Measurements from ENCODE around the gene SETD1A. TPM values are rescaled to one million over a fixed set of nuclear protein-coding genes. Genes with fewer than 3 reads are reported as not detected.

The SETD1A gene
- polyA plus RNA-seq, 2 of the 4 experiments (the other 2 are of a cell fraction): 2.0 to 21.2 TPM

- CTCF ChIA-PET: interaction anchor here (1.4 to 6.5 kb wide), 2 partner anchors 49 to 76 kb away, joined by 3 to 49 read pairs; partner anchors contain the start of genes HSD3B7 and SETD1A
- FAIRE-seq: no peak
Measured at GRCh38 chr16:31033709-31034492, 76.3 kb downstream of the SETD1A start.

More at GRCh38 chr16:31033709-31034492, 76.3 kb downstream of the SETD1A start:
- TF ChIP-seq MYC (IDR thresholded peaks at IDR 0.05; ENCODE audit: borderline replicate concordance, low read length): 0 out of 2 replicates have a peak, but pooled peaks have one; percentile 18
- no peak for TF ChIP-seq FOXS1 (CRISPR knock-in tag; IDR thresholded peaks at IDR 0.05)
- no peak for TF ChIP-seq ZC3H11A (IDR thresholded peaks at IDR 0.05)
- TF ChIP-seq TP53 (CRISPR knock-in tag; IDR thresholded peaks at IDR 0.05): no peak
- no peak for TF ChIP-seq FOSB (CRISPR knock-in tag; IDR thresholded peaks at IDR 0.05)
- ATAC-seq: peak; percentile 80 to 87
- Histone ChIP-seq H3K4me1 (peaks cover 8% of the 10 kb centered on the region; the same call in 1 of the 3 replicates), H3K4me3 (peak overlapping the region; percentile 72), H3K9me3 (no peaks in the 10 kb centered on the region), H3K27ac (peak overlapping the region; percentile 85 to 95), H3K4me2 (peak overlapping the region; percentile 83)
- DNase-seq (ENCODE audit: low read depth in 1 of 2, low spot score in 1 of 2): peak; percentile 82 to 97
- POLR2A ChIA-PET: interaction anchor here (1.4 to 1.9 kb wide), 5 partner anchors 35 to 108 kb away, joined by 3 to 19 read pairs (median 4); partner anchors contain the start of genes ZNF646 and ZNF668
- 4% methylated on average over 37 of the region's 47 CpGs for WGBS (ENCODE audit: missing lambda C conversion rate)

Small RNA genes lying within 50 kb of the gene (small RNA-seq; reads per million reads assigned to genes)
- gene AC135048.1: 0 reads per million in 6 experiments

Other genes starting within 250 kb of the SETD1A start
- gene PHKG2, start 209.3 kb upstream of the SETD1A start, polyA plus RNA-seq (2011; rRNA removed): 28.0 and 30.0 TPM in 2 replicates
- gene PHKG2, start 209.3 kb upstream of the SETD1A start, polyA plus RNA-seq (2017; fragmentation: RNase III; extraction: RNeasy Plus Mini Kit Qiagen cat#74134 plus additional on column Dnase treatment): 37.1 to 42.0 TPM (median 37.3 TPM) in 3 replicates
- gene CFAP119, start 195.7 kb upstream of the SETD1A start, polyA plus RNA-seq (2011; rRNA removed): 3.5 and 4.5 TPM in 2 replicates
- gene CFAP119, start 195.7 kb upstream of the SETD1A start, polyA plus RNA-seq (2017; fragmentation: RNase III; extraction: RNeasy Plus Mini Kit Qiagen cat#74134 plus additional on column Dnase treatment): 7.7 to 9.9 TPM (median 9.5 TPM) in 3 replicates
- gene RNF40, start 195.4 kb upstream of the SETD1A start, polyA plus RNA-seq (2011; rRNA removed): 66.1 and 88.8 TPM in 2 replicates
- 63.9 to 69.9 TPM (median 66.4 TPM) in 3 replicates for gene RNF40, start 195.4 kb upstream of the SETD1A start, polyA plus RNA-seq (2017; fragmentation: RNase III; extraction: RNeasy Plus Mini Kit Qiagen cat#74134 plus additional on column Dnase treatment)
- 5.9 and 7.5 TPM in 2 replicates for gene ZNF629, start 170.5 kb upstream of the SETD1A start, polyA plus RNA-seq (2011; rRNA removed)
- gene ZNF629, start 170.5 kb upstream of the SETD1A start, polyA plus RNA-seq (2017; fragmentation: RNase III; extraction: RNeasy Plus Mini Kit Qiagen cat#74134 plus additional on column Dnase treatment): 12.3 to 13.7 TPM (median 13.6 TPM) in 3 replicates
- gene BCL7C, start 63.7 kb upstream of the SETD1A start, polyA plus RNA-seq (2011; rRNA removed): 9.5 and 10.8 TPM in 2 replicates
- gene BCL7C, start 63.7 kb upstream of the SETD1A start, polyA plus RNA-seq (2017; fragmentation: RNase III; extraction: RNeasy Plus Mini Kit Qiagen cat#74134 plus additional on column Dnase treatment): 12.9 to 13.9 TPM (median 13.6 TPM) in 3 replicates
- 0.13 and 0.44 TPM in 2 replicates for gene CTF1, start 61.1 kb upstream of the SETD1A start, polyA plus RNA-seq (2011; rRNA removed)
- 0.16 to 0.30 TPM (median 0.23 TPM) in 3 replicates for gene CTF1, start 61.1 kb upstream of the SETD1A start, polyA plus RNA-seq (2017; fragmentation: RNase III; extraction: RNeasy Plus Mini Kit Qiagen cat#74134 plus additional on column Dnase treatment)
- gene FBXL19, start 34.2 kb upstream of the SETD1A start, polyA plus RNA-seq (2011; rRNA removed): 5.6 and 7.0 TPM in 2 replicates
- 15.5 to 21.5 TPM (median 18.3 TPM) in 3 replicates for gene FBXL19, start 34.2 kb upstream of the SETD1A start, polyA plus RNA-seq (2017; fragmentation: RNase III; extraction: RNeasy Plus Mini Kit Qiagen cat#74134 plus additional on column Dnase treatment)
- gene ORAI3, start 8.7 kb upstream of the SETD1A start, polyA plus RNA-seq (2011; rRNA removed): 14.1 and 17.3 TPM in 2 replicates
- gene ORAI3, start 8.7 kb upstream of the SETD1A start, polyA plus RNA-seq (2017; fragmentation: RNase III; extraction: RNeasy Plus Mini Kit Qiagen cat#74134 plus additional on column Dnase treatment): 7.1 to 11.8 TPM (median 10.5 TPM) in 3 replicates
- gene HSD3B7, start 27.5 kb downstream of the SETD1A start, polyA plus RNA-seq (2011; rRNA removed): 10.5 and 15.2 TPM in 2 replicates
- gene HSD3B7, start 27.5 kb downstream of the SETD1A start, polyA plus RNA-seq (2017; fragmentation: RNase III; extraction: RNeasy Plus Mini Kit Qiagen cat#74134 plus additional on column Dnase treatment): 17.3 to 20.1 TPM (median 19.7 TPM) in 3 replicates
- 2.6 and 2.7 TPM in 2 replicates for gene STX1B, start 52.9 kb downstream of the SETD1A start, polyA plus RNA-seq (2011; rRNA removed)
- gene STX1B, start 52.9 kb downstream of the SETD1A start, polyA plus RNA-seq (2017; fragmentation: RNase III; extraction: RNeasy Plus Mini Kit Qiagen cat#74134 plus additional on column Dnase treatment): 2.4 to 4.4 TPM (median 2.8 TPM) in 3 replicates
- gene STX4, start 75.8 kb downstream of the SETD1A start, polyA plus RNA-seq (2011; rRNA removed): 37.0 and 39.7 TPM in 2 replicates
- 67.9 to 79.5 TPM (median 73.9 TPM) in 3 replicates for gene STX4, start 75.8 kb downstream of the SETD1A start, polyA plus RNA-seq (2017; fragmentation: RNase III; extraction: RNeasy Plus Mini Kit Qiagen cat#74134 plus additional on column Dnase treatment)
- 3.9 and 4.7 TPM in 2 replicates for gene ZNF668, start 116.5 kb downstream of the SETD1A start, polyA plus RNA-seq (2011; rRNA removed)
- 9.8 to 10.7 TPM (median 10.7 TPM) in 3 replicates for gene ZNF668, start 116.5 kb downstream of the SETD1A start, polyA plus RNA-seq (2017; fragmentation: RNase III; extraction: RNeasy Plus Mini Kit Qiagen cat#74134 plus additional on column Dnase treatment)
- gene ZNF646, start 116.7 kb downstream of the SETD1A start, polyA plus RNA-seq (2011; rRNA removed): 3.0 and 4.3 TPM in 2 replicates
- gene ZNF646, start 116.7 kb downstream of the SETD1A start, polyA plus RNA-seq (2017; fragmentation: RNase III; extraction: RNeasy Plus Mini Kit Qiagen cat#74134 plus additional on column Dnase treatment): 7.8 to 9.1 TPM (median 8.2 TPM) in 3 replicates
- 0.78 and 0.79 TPM in 2 replicates for gene PRSS53, start 131.2 kb downstream of the SETD1A start, polyA plus RNA-seq (2011; rRNA removed)
- 1.2 to 1.7 TPM (median 1.5 TPM) in 3 replicates for gene PRSS53, start 131.2 kb downstream of the SETD1A start, polyA plus RNA-seq (2017; fragmentation: RNase III; extraction: RNeasy Plus Mini Kit Qiagen cat#74134 plus additional on column Dnase treatment)
- 101 and 136 TPM in 2 replicates for gene VKORC1, start 137.0 kb downstream of the SETD1A start, polyA plus RNA-seq (2011; rRNA removed)
- 83.6 to 97.6 TPM (median 94.2 TPM) in 3 replicates for gene VKORC1, start 137.0 kb downstream of the SETD1A start, polyA plus RNA-seq (2017; fragmentation: RNase III; extraction: RNeasy Plus Mini Kit Qiagen cat#74134 plus additional on column Dnase treatment)
- 20.7 and 22.1 TPM in 2 replicates for gene BCKDK, start 150.6 kb downstream of the SETD1A start, polyA plus RNA-seq (2011; rRNA removed)
- 35.1 to 36.7 TPM (median 36.4 TPM) in 3 replicates for gene BCKDK, start 150.6 kb downstream of the SETD1A start, polyA plus RNA-seq (2017; fragmentation: RNase III; extraction: RNeasy Plus Mini Kit Qiagen cat#74134 plus additional on column Dnase treatment)
- 42.2 and 52.9 TPM in 2 replicates for gene KAT8, start 159.9 kb downstream of the SETD1A start, polyA plus RNA-seq (2011; rRNA removed)
- 34.0 to 38.3 TPM (median 34.4 TPM) in 3 replicates for gene KAT8, start 159.9 kb downstream of the SETD1A start, polyA plus RNA-seq (2017; fragmentation: RNase III; extraction: RNeasy Plus Mini Kit Qiagen cat#74134 plus additional on column Dnase treatment)
- 0.04 and 0.08 TPM in 2 replicates for gene PRSS8, start 178.0 kb downstream of the SETD1A start, polyA plus RNA-seq (2011; rRNA removed)
- gene PRSS8, start 178.0 kb downstream of the SETD1A start, polyA plus RNA-seq (2017; fragmentation: RNase III; extraction: RNeasy Plus Mini Kit Qiagen cat#74134 plus additional on column Dnase treatment): 0.09 to 0.21 TPM (median 0.15 TPM) in 3 replicates
- 0.41 TPM in 1 of 2 replicates, not detected in the other for gene PRSS36, start 192.3 kb downstream of the SETD1A start, polyA plus RNA-seq (2011; rRNA removed)
- 0.55 to 0.75 TPM (median 0.55 TPM) in 3 replicates for gene PRSS36, start 192.3 kb downstream of the SETD1A start, polyA plus RNA-seq (2017; fragmentation: RNase III; extraction: RNeasy Plus Mini Kit Qiagen cat#74134 plus additional on column Dnase treatment)
- 168 and 224 TPM in 2 replicates for gene FUS, start 222.4 kb downstream of the SETD1A start, polyA plus RNA-seq (2011; rRNA removed)
- 740 to 780 TPM (median 745 TPM) in 3 replicates for gene FUS, start 222.4 kb downstream of the SETD1A start, polyA plus RNA-seq (2017; fragmentation: RNase III; extraction: RNeasy Plus Mini Kit Qiagen cat#74134 plus additional on column Dnase treatment)
- 16.1 and 20.0 TPM in 2 replicates for gene PYCARD, start 245.0 kb downstream of the SETD1A start, polyA plus RNA-seq (2011; rRNA removed)
- 26.4 to 32.2 TPM (median 30.1 TPM) in 3 replicates for gene PYCARD, start 245.0 kb downstream of the SETD1A start, polyA plus RNA-seq (2017; fragmentation: RNase III; extraction: RNeasy Plus Mini Kit Qiagen cat#74134 plus additional on column Dnase treatment)

Data from A549 (cell line).